Karpas-422 (cell line): ENCODE data around the gene SNAP91. TPM values are rescaled to one million over a fixed set of nuclear protein-coding genes. Genes with fewer than 3 reads are reported as not detected.

Experiments
- DNase-seq: peaks from one replicate; pipeline ENCODE4 v3.0.0-alpha.2; 2015
- H2AFZ ChIP-seq: fragments of 200-600 bp; sonication (generic); 2 replicates; pipeline ENCODE4 v1.6.1; 2014; ENCODE audit warnings: antibody characterized with exemption, low read length, mixed read lengths
- H3K27ac ChIP-seq: fragments of 200-600 bp; sonication (generic); 2 replicates; pipeline ENCODE4 v1.5.1; 2014; ENCODE audit warnings: mild to moderate bottlenecking, low read length, moderate library complexity
- H3K27me3 ChIP-seq: fragments of 200-600 bp; sonication (generic); 2 replicates; pipeline ENCODE4 v1.6.1; 2014; ENCODE audit warnings: low read length, mixed read lengths
- H3K36me3 ChIP-seq: fragments of 200-600 bp; sonication (generic); 2 replicates; pipeline ENCODE4 v1.6.1; 2014; ENCODE audit warnings: low read length, mixed read lengths; ENCODE audit not compliant: insufficient read depth
- H3K4me1 ChIP-seq: fragments of 200-600 bp; sonication (generic); 2 replicates; pipeline ENCODE4 v1.6.1; 2014; ENCODE audit warnings: mild to moderate bottlenecking, low read length, mixed read lengths
- H3K4me2 ChIP-seq: fragments of 200-600 bp; sonication (generic); 2 replicates; pipeline ENCODE4 v1.6.1; 2014; ENCODE audit warnings: low read length, low read depth, mild to moderate bottlenecking; ENCODE audit not compliant: poor library complexity, severe bottlenecking
- H3K4me3 ChIP-seq: fragments of 200-600 bp; sonication (generic); 2 replicates; pipeline ENCODE4 v1.5.1; 2014; ENCODE audit warnings: mild to moderate bottlenecking, antibody characterized with exemption, low read length, mixed read lengths
- H3K79me2 ChIP-seq: fragments of 200-600 bp; sonication (generic); 2 replicates; pipeline ENCODE4 v1.6.1; 2014; ENCODE audit warnings: mild to moderate bottlenecking, low read length, mixed read lengths
- H3K9ac ChIP-seq: fragments of 200-600 bp; sonication (generic); 2 replicates; pipeline ENCODE4 v1.6.0; 2014; ENCODE audit warnings: low read length
- H3K9me2 ChIP-seq: fragments of 200-600 bp; sonication (generic), shearing (Covaris generic); replicated peaks from 2 replicates; pipeline ENCODE4 v1.6.0; 2014; ENCODE audit warnings: mild to moderate bottlenecking, low read length, moderate library complexity; ENCODE audit not compliant: insufficient read depth
- H3K9me3 ChIP-seq: fragments of 300-700, 200-600 bp; sonication (generic); 2 replicates; pipeline ENCODE4 v1.6.1; 2014; ENCODE audit warnings: low read length, mixed read lengths
- H4K20me1 ChIP-seq: fragments of 200-600 bp; sonication (generic); 2 replicates; pipeline ENCODE4 v1.6.1; 2014; ENCODE audit warnings: mild to moderate bottlenecking, antibody characterized with exemption, low read length, low read depth; ENCODE audit not compliant: insufficient read depth
- total RNA-seq: library from RNA; depleted of rRNA; stranded (reverse); fragments of >200 nt; shearing (Covaris generic); gene quantifications from 2 replicates; pipeline ENCODE4 v1.2.3, GENCODE V29; 2014; ENCODE audit warnings: low replicate concordance

SNAP91 gene
- total RNA-seq, 1 experiment from 2014 or later, result not detected

- no peaks in the 10 kb centered on the region for H3K4me1 ChIP-seq
- H3K4me2 ChIP-seq, result no peak overlapping the region
- H3K27me3 ChIP-seq, result no peaks in the 10 kb centered on the region
- no peak overlapping the region for H2AFZ ChIP-seq
- H3K9me3 ChIP-seq, result no peaks in the 10 kb centered on the region
- no peak for DNase-seq
- no peak overlapping the region for H3K4me3 ChIP-seq
- no peaks in the 10 kb centered on the region for H3K79me2 ChIP-seq
- H3K36me3 ChIP-seq, result no peaks in the 10 kb centered on the region
- H4K20me1 ChIP-seq, result no peaks in the 10 kb centered on the region
- no peaks in the 10 kb centered on the region for H3K9me2 ChIP-seq
- H3K9ac ChIP-seq, result no peak overlapping the region
- no peak overlapping the region for H3K27ac ChIP-seq
These were observed 191.4 kb downstream of the SNAP91 start for GRCh38 chr6:83517500-83517899.

GRCh38 chr6:83514866-83515466, 193.9 kb downstream of the SNAP91 start:
- Histone ChIP-seq H3K79me2 (no peaks in the 10 kb centered on the region), H3K9ac (no peak overlapping the region), H4K20me1 (no peaks in the 10 kb centered on the region), H3K4me3 (no peak overlapping the region), H3K9me3 (no peaks in the 10 kb centered on the region), H2AFZ (no peak overlapping the region), H3K36me3 (no peaks in the 10 kb centered on the region), H3K27ac (no peak overlapping the region), H3K4me1 (no peaks in the 10 kb centered on the region), H3K9me2 (no peaks in the 10 kb centered on the region), H3K4me2 (no peak overlapping the region), H3K27me3 (no peaks in the 10 kb centered on the region)
- peak; percentile 78 for DNase-seq

DNA sequence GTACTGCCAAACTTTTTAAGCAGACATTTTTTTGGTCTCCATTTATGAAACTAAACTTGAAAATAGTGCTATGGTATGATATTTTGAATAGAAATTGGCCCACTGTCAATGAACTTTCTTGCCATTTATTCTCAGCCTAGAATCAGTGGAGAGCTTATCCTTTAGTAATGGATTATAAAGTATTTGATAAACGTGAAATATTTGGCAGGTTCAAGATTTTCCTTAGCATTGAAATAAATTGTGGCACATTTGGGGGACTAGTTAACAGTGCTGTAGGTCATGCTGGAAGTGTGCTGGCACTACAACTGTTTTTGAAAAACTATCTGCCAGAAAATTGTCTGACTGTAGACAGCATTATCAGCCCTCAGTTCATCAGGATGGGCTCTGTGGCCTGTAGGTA, 194.4 kb downstream of the SNAP91 start:
- Histone ChIP-seq H2AFZ (no peak overlapping the region), H3K9me3 (no peaks in the 10 kb centered on the region), H3K36me3 (no peaks in the 10 kb centered on the region), H3K9ac (no peak overlapping the region), H3K4me1 (no peaks in the 10 kb centered on the region), H3K27ac (no peak overlapping the region), H3K4me3 (no peak overlapping the region), H3K4me2 (no peak overlapping the region), H3K79me2 (no peaks in the 10 kb centered on the region), H3K27me3 (no peaks in the 10 kb centered on the region), H4K20me1 (no peaks in the 10 kb centered on the region), H3K9me2 (no peaks in the 10 kb centered on the region)
- DNase-seq, result no peak

GRCh38 chr6:83511901-83512681, 196.8 kb downstream of the SNAP91 start, which contains the start of gene PRSS35:
TSS of gene PRSS35 (plus strand) at chr6:83512534. CDS start at chr6:83523442, 10,908 bp downstream.
- no peaks in the 10 kb centered on the region for H3K36me3 ChIP-seq
- H3K9me2 ChIP-seq, result no peaks in the 10 kb centered on the region
- no peak within 1 kb of the TSS for H3K4me3 ChIP-seq
- H3K27me3 ChIP-seq, result no peaks in the 10 kb centered on the region
- H3K4me2 ChIP-seq, result no peak within 1 kb of the TSS
- H3K9ac ChIP-seq, result no peak within 1 kb of the TSS
- H3K4me1 ChIP-seq, result no peaks in the 10 kb centered on the region
- H3K9me3 ChIP-seq, result no peaks in the 10 kb centered on the region
- no peak within 1 kb of the TSS for H2AFZ ChIP-seq
- H3K79me2 ChIP-seq, result no peaks in the 10 kb centered on the region
- no peak for DNase-seq
- H4K20me1 ChIP-seq, result no peaks in the 10 kb centered on the region
- no peak within 1 kb of the TSS for H3K27ac ChIP-seq

DNA sequence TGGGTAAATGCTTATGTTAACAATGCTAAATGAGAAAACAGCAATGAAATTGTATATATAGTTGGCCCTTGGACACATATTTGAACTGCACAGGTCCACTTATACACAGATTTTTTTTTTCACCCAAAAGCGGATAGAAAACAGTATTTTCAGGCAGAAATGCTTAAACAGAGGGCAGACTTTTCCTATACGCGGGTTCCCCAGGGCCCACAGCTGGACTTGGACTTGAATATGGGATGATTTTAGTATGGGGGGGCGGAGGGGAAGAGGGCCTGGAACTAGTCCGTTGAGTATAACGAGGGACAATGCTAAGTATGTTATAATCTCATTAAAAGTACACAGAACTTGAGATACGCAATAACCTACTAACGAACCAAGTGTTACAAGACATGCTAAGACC, 197.6 kb downstream of the SNAP91 start:
- H3K9me3 ChIP-seq, result no peaks in the 10 kb centered on the region
- no peaks in the 10 kb centered on the region for H3K27me3 ChIP-seq
- H3K9me2 ChIP-seq, result no peaks in the 10 kb centered on the region
- no peak overlapping the region for H3K4me3 ChIP-seq
- H3K9ac ChIP-seq, result no peak overlapping the region
- H3K79me2 ChIP-seq, result no peaks in the 10 kb centered on the region
- no peak overlapping the region for H3K27ac ChIP-seq
- no peaks in the 10 kb centered on the region for H4K20me1 ChIP-seq
- H3K4me1 ChIP-seq, result no peaks in the 10 kb centered on the region
- no peak overlapping the region for H2AFZ ChIP-seq
- H3K36me3 ChIP-seq, result no peaks in the 10 kb centered on the region
- no peak overlapping the region for H3K4me2 ChIP-seq
- DNase-seq, result no peak

- no peak for DNase-seq
- no peaks in the 10 kb centered on the region for H3K9me2 ChIP-seq
These were observed 198.1 kb downstream of the SNAP91 start for GRCh38 chr6:83510791-83511190.

DNA sequence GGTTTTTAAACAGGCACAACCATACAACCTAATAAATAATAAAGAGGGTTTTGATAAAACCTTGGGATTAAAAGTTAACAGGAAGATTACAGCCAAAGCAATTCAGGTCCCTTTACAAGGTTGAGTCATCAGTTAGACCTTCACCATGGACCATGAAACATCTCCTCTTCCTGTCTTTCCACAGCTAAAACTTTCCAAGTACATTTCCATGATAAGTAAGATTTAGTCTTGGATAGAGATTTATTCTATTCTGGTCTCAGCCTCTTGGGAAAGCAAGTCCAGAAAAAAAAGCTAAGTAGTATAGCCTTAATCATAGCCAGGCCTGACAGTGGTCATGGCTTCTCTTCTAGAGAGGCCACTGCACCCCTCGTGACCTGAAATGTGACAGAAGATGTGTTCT, 199.5 kb downstream of the SNAP91 start:
- H3K4me3 ChIP-seq, result no peak overlapping the region

More at GRCh38 chr6:83510791-83511190, 198.1 kb downstream of the SNAP91 start:
- H3K27ac ChIP-seq, result no peak overlapping the region
- H3K9ac ChIP-seq, result no peak overlapping the region
- H3K4me1 ChIP-seq, result no peaks in the 10 kb centered on the region
- no peak overlapping the region for H3K4me2 ChIP-seq
- no peaks in the 10 kb centered on the region for H3K79me2 ChIP-seq
- no peaks in the 10 kb centered on the region for H3K27me3 ChIP-seq
- no peaks in the 10 kb centered on the region for H4K20me1 ChIP-seq
- H3K4me3 ChIP-seq, result no peak overlapping the region
- no peak overlapping the region for H2AFZ ChIP-seq
- no peaks in the 10 kb centered on the region for H3K36me3 ChIP-seq
- no peaks in the 10 kb centered on the region for H3K9me3 ChIP-seq

DNA sequence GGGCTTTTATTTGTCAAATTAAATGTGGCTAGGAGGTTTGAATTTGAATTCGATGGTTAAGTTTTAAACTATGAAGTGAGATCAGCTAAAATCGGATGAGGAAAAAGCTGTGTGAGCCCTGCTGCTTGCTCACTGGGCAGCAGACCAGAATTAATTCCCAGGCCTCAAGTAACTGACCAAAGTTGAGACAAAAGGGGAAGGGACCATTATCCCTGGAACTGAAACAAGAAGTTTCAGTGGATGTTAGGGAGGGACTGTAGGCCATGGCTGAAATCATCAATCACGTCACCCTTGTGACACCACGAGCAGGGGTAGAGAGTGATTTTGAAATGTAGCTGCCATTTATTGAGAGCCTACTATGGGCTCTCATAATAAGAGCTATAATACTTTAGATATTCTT, 203.5 kb downstream of the SNAP91 start:
- Histone ChIP-seq H3K79me2 (no peaks in the 10 kb centered on the region), H4K20me1 (no peaks in the 10 kb centered on the region), H3K4me3 (no peak overlapping the region), H3K9me3 (no peaks in the 10 kb centered on the region), H3K4me2 (no peak overlapping the region), H3K36me3 (no peaks in the 10 kb centered on the region), H3K9me2 (no peaks in the 10 kb centered on the region), H3K27ac (no peak overlapping the region), H3K4me1 (no peaks in the 10 kb centered on the region), H3K27me3 (no peaks in the 10 kb centered on the region), H2AFZ (no peak overlapping the region), H3K9ac (no peak overlapping the region)
- no peak for DNase-seq

More for the DNA sequence above, 199.5 kb downstream of the SNAP91 start:
- no peaks in the 10 kb centered on the region for H3K79me2 ChIP-seq
- H3K36me3 ChIP-seq, result no peaks in the 10 kb centered on the region
- no peak overlapping the region for H3K9ac ChIP-seq
- H3K27ac ChIP-seq, result no peak overlapping the region
- H3K4me1 ChIP-seq, result no peaks in the 10 kb centered on the region
- no peaks in the 10 kb centered on the region for H3K9me3 ChIP-seq
- H3K4me2 ChIP-seq, result no peak overlapping the region
- DNase-seq, result no peak
- H4K20me1 ChIP-seq, result no peaks in the 10 kb centered on the region
- H2AFZ ChIP-seq, result no peak overlapping the region
- no peaks in the 10 kb centered on the region for H3K9me2 ChIP-seq
- no peaks in the 10 kb centered on the region for H3K27me3 ChIP-seq
